C4-2B (cell line): ENCODE measurements around the gene PLXNA2.

ENCODE experiments used
- H3K27ac ChIP-seq: fragments of 450-650 bp; 2 replicates; pipeline ENCODE4 v1.5.1; 2017
- ZFX ChIP-seq: fragments of 450-650 bp; IDR thresholded peaks from 2 replicates; pipeline ENCODE4 v1.6.1; 2017
- TF ChIP-seq, protein P1 (sequence below): fragments of 450-650 bp; conservative IDR thresholded peaks from 2 replicates; pipeline ENCODE4 v1.5.1; 2017; ENCODE audit warnings: mild to moderate bottlenecking

Gene PLXNA2

DNA sequence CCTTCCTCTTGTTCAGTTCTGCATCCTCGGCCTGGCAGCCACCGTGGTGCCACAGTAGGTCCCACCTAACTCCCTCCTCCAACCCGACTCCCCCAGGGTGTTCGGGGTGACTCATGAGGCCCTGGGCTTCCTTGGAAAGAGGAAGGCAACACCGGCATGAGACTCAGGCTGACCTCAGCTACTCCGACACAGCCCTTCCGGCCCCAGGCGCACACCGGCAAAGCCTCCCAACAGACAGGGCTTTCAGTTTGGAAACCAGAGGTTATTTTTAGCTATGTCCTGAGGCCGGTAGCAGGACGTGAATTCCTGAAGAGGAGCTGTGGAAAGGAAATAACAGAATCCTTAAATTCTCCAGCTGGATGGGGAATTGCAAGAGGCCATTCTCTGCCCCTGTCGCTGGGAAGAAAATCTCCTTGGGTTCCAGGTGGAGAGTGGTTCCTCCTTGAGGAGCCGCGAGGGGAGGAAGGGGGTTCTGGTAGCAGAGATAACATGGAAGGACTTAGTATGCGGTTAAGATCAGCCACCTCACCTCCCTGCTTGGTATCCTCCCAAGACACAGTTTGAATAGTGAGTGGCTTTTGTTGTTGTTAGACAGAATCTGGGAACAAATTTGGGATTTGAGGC, 24.4 kb downstream of the PLXNA2 start:
- H3K27ac ChIP-seq, result no peak overlapping the region
- TF ChIP-seq, protein P1, sequence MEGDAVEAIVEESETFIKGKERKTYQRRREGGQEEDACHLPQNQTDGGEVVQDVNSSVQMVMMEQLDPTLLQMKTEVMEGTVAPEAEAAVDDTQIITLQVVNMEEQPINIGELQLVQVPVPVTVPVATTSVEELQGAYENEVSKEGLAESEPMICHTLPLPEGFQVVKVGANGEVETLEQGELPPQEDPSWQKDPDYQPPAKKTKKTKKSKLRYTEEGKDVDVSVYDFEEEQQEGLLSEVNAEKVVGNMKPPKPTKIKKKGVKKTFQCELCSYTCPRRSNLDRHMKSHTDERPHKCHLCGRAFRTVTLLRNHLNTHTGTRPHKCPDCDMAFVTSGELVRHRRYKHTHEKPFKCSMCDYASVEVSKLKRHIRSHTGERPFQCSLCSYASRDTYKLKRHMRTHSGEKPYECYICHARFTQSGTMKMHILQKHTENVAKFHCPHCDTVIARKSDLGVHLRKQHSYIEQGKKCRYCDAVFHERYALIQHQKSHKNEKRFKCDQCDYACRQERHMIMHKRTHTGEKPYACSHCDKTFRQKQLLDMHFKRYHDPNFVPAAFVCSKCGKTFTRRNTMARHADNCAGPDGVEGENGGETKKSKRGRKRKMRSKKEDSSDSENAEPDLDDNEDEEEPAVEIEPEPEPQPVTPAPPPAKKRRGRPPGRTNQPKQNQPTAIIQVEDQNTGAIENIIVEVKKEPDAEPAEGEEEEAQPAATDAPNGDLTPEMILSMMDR, result no peak
- no peak for TF ChIP-seq ZFX

DNA sequence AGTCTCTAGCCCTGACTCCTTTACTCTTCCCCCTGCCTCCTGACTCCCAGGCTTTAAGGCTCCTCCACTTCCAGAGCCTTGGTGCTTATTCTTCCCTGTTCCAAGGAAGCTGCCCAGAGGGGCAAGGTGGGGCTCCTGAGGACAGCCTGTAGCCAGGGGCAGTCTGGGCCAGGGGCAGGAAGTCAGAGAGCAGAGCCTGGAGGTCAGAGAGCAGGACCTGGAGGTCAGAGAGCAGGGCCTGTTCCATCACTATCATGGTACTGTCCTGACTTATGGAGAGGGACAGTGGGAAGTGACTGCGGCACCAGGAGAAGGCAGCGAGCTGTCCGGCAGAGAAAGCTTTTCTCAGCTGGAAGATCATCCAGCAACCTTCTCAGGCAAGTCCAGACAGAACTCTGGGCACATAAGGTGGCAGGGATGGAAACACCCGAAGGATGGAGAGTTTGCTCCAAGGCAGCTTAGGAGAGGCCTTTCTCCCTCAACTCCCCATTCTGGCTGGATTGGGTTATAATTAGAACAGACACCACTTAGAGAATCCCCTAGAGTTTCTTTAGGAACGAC, 25.0 kb downstream of the PLXNA2 start:
- TF ChIP-seq ZFX, result no peak
- TF ChIP-seq, protein P1, result no peak
- no peak overlapping the region for H3K27ac ChIP-seq

DNA sequence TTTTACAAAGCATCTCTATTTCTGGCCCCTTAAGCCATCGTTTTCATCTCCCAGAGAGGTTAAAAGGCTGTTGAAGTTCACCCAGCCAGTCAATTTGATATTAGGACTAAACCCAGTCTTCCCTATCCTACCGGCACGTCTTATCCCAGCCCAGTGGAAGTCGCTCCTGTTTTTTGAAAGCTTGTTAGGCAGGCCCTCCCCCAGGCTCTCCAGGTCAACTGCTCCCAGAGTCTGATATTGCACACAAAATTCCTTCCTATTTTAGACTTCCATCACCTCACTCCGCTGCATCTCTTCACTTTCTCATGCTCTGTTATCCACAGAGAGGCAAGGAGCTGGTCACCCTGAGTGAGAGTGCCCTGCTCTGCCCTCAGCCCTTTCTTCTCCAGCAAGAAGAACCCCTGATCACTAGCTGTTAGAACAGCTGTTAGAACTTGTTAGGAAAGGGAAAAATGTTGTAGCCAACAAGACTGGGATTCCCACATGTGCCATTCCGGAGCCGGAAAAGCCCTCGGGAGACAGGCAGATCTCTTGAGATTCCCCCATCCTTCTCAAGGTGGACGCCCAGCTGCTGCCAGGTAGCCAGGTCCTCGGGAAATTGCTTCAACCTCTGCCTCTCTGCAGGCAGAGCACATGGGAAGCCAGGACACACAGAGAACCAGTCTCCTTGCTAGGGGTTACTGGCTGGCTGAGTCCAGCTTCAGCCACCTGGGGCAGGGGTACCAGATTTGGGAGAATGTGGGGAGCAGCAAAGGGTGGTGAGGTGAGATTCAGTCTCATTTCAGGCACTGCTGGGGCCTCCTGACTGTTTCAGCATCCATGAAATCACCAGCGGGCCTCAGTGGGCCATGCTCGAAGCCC, 25.7 kb downstream of the PLXNA2 start:
- H3K27ac ChIP-seq, result no peak overlapping the region
- TF ChIP-seq, protein P1, result no peak
- no peak for TF ChIP-seq ZFX

DNA sequence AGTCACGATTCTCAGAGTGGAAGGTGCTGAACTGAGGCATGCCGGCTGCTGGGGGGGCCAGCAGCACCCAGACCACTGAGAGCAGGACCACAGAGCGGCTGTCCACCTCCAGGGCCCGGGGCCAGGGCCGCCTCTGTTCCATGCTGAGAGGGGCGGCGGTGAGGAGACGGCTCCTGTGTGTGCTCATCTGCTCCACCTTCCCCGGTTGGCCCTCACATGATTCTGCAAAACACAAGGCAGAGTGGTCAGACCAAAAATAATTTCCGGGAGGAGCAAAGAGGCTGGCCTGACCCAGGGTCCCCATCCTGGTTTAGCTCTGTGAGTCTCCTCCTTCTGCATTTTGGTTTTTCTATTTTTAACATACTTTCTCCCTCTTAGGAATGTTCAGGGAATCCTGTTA, 26.4 kb downstream of the PLXNA2 start:
- TF ChIP-seq ZFX, result no peak
- TF ChIP-seq, protein P1, result no peak
- H3K27ac ChIP-seq, result no peak overlapping the region

DNA sequence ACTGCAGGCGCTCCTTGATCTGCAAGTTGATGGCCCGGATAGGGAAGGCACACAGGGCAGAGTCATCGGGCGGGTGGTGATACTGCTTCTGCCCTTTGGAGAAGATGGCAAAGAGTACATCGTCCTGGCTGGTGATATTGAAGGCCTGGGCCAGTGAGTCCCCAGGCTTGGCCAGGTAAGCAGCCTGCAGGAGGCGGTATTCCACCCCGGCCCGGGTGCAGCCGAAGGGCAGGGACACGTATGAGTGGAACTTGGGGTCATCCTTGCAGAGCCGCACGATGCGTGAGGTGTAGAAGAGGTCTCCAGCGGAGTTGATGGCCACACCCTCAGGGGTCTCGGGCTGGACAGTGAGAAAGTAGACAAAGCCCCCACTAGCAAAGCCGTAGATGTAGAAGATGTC, 27.4 kb downstream of the PLXNA2 start:
- TF ChIP-seq, protein P1, result no peak
- TF ChIP-seq ZFX, result no peak
- no peak overlapping the region for H3K27ac ChIP-seq

DNA sequence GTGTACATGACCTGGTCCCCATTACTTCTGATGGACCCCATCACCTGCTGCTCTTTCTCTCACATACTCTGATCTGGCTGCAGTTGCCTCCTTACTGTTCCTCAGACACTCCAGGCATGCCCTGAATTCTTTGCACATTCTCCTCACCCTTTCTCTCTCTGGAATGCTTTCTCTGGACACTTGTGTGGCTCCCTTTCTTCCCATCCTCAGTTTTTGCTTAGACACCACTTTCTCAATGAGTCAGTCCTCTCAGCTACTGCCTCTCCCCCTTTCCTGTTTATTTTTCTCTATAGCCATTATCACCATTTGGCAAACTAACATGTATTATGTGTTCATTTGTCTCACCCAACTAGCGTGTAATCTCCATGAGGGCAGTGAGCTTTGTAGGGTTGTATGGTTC, 28.1 kb downstream of the PLXNA2 start:
- no peak overlapping the region for H3K27ac ChIP-seq

More for the DNA sequence above, 28.1 kb downstream of the PLXNA2 start:
- no peak for TF ChIP-seq ZFX
- TF ChIP-seq, protein P1, result no peak
